Measurements from ENCODE around the gene TIMM29. TPM values are rescaled to one million over a fixed set of nuclear protein-coding genes. Genes with fewer than 3 reads are reported as not detected.

The TIMM29 gene
- total RNA-seq, 2 donors from 2014 or later, result 16.5 to 22.0 TPM

- no peak overlapping the region for H3K27ac ChIP-seq
- no peaks in the 10 kb centered on the region for H3K27me3 ChIP-seq
- TF ChIP-seq CTCF (IDR thresholded peaks at IDR 0.05), result no peak
- peaks cover 41% of the 10 kb centered on the region for H3K36me3 ChIP-seq
- no peaks in the 10 kb centered on the region for H3K4me1 ChIP-seq
- peaks cover 0 to 4% of the 10 kb centered on the region in 2 donors for H3K9me3 ChIP-seq
- no peak overlapping the region for H3K4me3 ChIP-seq
- no peak for DNase-seq (ENCODE audit: low spot score)
Observed at GRCh38 chr19:10907925-10908324, 20.7 kb upstream of the TIMM29 start.

- Histone ChIP-seq H3K4me3 (no peak overlapping the region), H3K27me3 (no peaks in the 10 kb centered on the region), H3K4me1 (no peaks in the 10 kb centered on the region), H3K27ac (no peak overlapping the region), H3K9me3 (no peaks in the 10 kb centered on the region), H3K36me3 (peaks cover 43% of the 10 kb centered on the region)
- TF ChIP-seq CTCF (IDR thresholded peaks at IDR 0.05), result no peak
- no peak for DNase-seq (ENCODE audit: low spot score)
Observed at GRCh38 chr19:10908380-10908960, 20.1 kb upstream of the TIMM29 start.

GRCh38 chr19:10911579-10912363, 16.8 kb upstream of the TIMM29 start:
- Histone ChIP-seq H3K4me3 (no peak overlapping the region), H3K27ac (no peak overlapping the region), H3K9me3 (no peaks in the 10 kb centered on the region), H3K4me1 (no peaks in the 10 kb centered on the region), H3K27me3 (no peaks in the 10 kb centered on the region), H3K36me3 (peaks cover 64% of the 10 kb centered on the region)
- no peak for DNase-seq (ENCODE audit: low spot score)
- no peak for TF ChIP-seq CTCF (IDR thresholded peaks at IDR 0.05)

- H3K27me3 ChIP-seq, result no peaks in the 10 kb centered on the region
- H3K4me3 ChIP-seq, result no peak overlapping the region
- no peak for DNase-seq (ENCODE audit: low spot score)
- H3K4me1 ChIP-seq, result no peaks in the 10 kb centered on the region
- no peak overlapping the region for H3K27ac ChIP-seq
- TF ChIP-seq CTCF (IDR thresholded peaks at IDR 0.05), result no peak
- peaks cover 66% of the 10 kb centered on the region for H3K36me3 ChIP-seq
- H3K9me3 ChIP-seq, result no peaks in the 10 kb centered on the region
Observed at GRCh38 chr19:10912619-10913018, 16.0 kb upstream of the TIMM29 start.

- Histone ChIP-seq H3K27ac (no peak overlapping the region), H3K27me3 (no peaks in the 10 kb centered on the region), H3K9me3 (no peaks in the 10 kb centered on the region), H3K4me1 (no peaks in the 10 kb centered on the region), H3K36me3 (peaks cover 56% of the 10 kb centered on the region), H3K4me3 (no peak overlapping the region)
- no peak for TF ChIP-seq CTCF (IDR thresholded peaks at IDR 0.05)
- DNase-seq (ENCODE audit: low spot score), result no peak
Observed at GRCh38 chr19:10913716-10914340, 14.8 kb upstream of the TIMM29 start.

All from right atrium auricular region (tissue), 2 donors.